ENCODE measurements around the gene KLHL1. TPM values are rescaled to one million over a fixed set of nuclear protein-coding genes. Genes with fewer than 3 reads are reported as not detected.

KLHL1 gene
- total RNA-seq, 1 donor from 2014 or later, result not detected

DNA sequence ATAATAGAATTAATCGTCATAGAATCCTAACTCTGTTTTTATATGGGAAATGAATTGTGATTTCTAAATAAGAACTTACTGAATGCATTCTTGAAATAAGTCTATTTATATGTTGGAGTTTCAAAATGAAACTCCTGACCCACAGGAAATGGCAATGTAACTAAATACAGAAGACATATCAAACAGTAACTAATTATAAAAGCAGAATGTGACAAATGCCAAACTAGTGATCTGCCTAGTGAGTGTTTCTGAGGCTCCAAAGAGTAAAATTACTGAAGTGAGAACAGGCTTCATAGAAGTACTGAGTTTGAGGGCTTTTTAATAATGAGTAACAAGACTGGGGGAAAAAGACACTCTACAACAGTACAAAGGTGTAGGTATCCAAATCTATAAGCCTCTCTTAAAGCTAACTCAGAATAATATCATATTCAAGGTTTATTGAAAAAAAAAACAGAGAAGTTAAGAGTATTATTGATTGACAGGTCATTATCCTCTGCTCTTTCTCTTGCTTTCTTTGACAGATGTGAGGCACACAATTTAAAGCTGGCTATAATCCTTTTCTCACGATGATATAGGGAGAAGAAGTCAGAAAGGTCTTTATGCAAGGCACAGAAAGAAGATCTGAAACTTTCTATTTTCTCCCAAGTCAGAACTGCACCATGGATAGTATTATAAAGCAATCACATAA lies 18.1 kb downstream of the KLHL1 start:
- Histone ChIP-seq H3K36me3 (ENCODE audit: insufficient read depth, low read length) (no peaks in the 10 kb centered on the region), H3K4me3 (ENCODE audit: insufficient read depth, low read depth, low read length) (no peak overlapping the region), H3K4me2 (ENCODE audit: low read length) (no peak overlapping the region), H3K27ac (ENCODE audit: low read depth, low read length) (no peak overlapping the region), H3K9ac (ENCODE audit: low read length) (no peak overlapping the region), H3K4me1 (ENCODE audit: insufficient read depth, low read length) (no peaks in the 10 kb centered on the region), H3K27me3 (ENCODE audit: insufficient read depth, low read length) (no peaks in the 10 kb centered on the region), H2AFZ (ENCODE audit: low read depth, low read length) (no peak overlapping the region), H4K20me1 (ENCODE audit: insufficient read depth, low read length) (no peaks in the 10 kb centered on the region), H3K9me3 (ENCODE audit: insufficient read depth, low read depth, low read length) (no peaks in the 10 kb centered on the region), H3K79me2 (ENCODE audit: insufficient read depth, low read length) (no peaks in the 10 kb centered on the region)
- no peak overlapping the region for H3K4me3 Mint-ChIP-seq (ENCODE audit: unreplicated experiment)
- FAIRE-seq (no peak), DNase-seq (ENCODE audit: low read depth) (no peak)
- no peaks in the 10 kb centered on the region for H3K27me3 Mint-ChIP-seq (ENCODE audit: low read depth, unreplicated experiment)
- no peaks in the 10 kb centered on the region for H3K36me3 Mint-ChIP-seq (ENCODE audit: low read depth, unreplicated experiment)
- H3K9me3 Mint-ChIP-seq (ENCODE audit: unreplicated experiment), result no peaks in the 10 kb centered on the region
- TF ChIP-seq, protein P1, sequence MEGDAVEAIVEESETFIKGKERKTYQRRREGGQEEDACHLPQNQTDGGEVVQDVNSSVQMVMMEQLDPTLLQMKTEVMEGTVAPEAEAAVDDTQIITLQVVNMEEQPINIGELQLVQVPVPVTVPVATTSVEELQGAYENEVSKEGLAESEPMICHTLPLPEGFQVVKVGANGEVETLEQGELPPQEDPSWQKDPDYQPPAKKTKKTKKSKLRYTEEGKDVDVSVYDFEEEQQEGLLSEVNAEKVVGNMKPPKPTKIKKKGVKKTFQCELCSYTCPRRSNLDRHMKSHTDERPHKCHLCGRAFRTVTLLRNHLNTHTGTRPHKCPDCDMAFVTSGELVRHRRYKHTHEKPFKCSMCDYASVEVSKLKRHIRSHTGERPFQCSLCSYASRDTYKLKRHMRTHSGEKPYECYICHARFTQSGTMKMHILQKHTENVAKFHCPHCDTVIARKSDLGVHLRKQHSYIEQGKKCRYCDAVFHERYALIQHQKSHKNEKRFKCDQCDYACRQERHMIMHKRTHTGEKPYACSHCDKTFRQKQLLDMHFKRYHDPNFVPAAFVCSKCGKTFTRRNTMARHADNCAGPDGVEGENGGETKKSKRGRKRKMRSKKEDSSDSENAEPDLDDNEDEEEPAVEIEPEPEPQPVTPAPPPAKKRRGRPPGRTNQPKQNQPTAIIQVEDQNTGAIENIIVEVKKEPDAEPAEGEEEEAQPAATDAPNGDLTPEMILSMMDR (IDR thresholded peaks at IDR 0.05; ENCODE audit: insufficient read depth, low read depth, low read length), result no peak
- no peak for TF ChIP-seq EZH2 (IDR thresholded peaks at IDR 0.05; ENCODE audit: insufficient read depth, low read length)
- H3K27ac Mint-ChIP-seq (ENCODE audit: unreplicated experiment), result no peak overlapping the region
- H3K4me1 Mint-ChIP-seq (ENCODE audit: low read depth, unreplicated experiment), result no peaks in the 10 kb centered on the region

DNA sequence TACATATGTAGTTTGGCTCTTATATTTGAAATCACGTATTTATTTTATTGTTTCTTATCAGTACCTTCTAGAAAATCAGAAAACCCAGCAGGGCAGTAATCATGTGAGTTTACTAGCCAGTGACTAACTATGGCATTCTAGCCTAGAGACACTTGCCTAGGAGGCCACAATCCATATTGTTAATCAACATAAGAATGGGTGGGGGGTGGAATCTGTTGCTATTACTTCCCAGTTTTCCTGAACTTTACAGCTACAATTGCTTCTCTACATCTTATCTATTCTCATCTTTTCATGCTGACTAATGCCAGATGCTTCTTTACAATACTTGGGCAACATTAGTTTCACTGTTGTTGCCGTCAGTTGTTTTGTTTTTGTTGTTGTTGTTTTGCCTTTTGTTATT lies 19.3 kb downstream of the KLHL1 start:
- DNase-seq (ENCODE audit: low read depth), result no peak
- H3K9ac ChIP-seq (ENCODE audit: low read length), result no peak overlapping the region
- no peak overlapping the region for H2AFZ ChIP-seq (ENCODE audit: low read depth, low read length)
- no peak overlapping the region for H3K4me3 ChIP-seq (ENCODE audit: insufficient read depth, low read depth, low read length)
- FAIRE-seq, result no peak
- H3K27me3 Mint-ChIP-seq (ENCODE audit: low read depth, unreplicated experiment), result no peaks in the 10 kb centered on the region
- H3K27ac ChIP-seq (ENCODE audit: low read depth, low read length), result no peak overlapping the region
- no peaks in the 10 kb centered on the region for H3K9me3 ChIP-seq (ENCODE audit: insufficient read depth, low read depth, low read length)
- H3K79me2 ChIP-seq (ENCODE audit: insufficient read depth, low read length), result no peaks in the 10 kb centered on the region
- no peak overlapping the region for H3K4me2 ChIP-seq (ENCODE audit: low read length)
- no peaks in the 10 kb centered on the region for H3K9me3 Mint-ChIP-seq (ENCODE audit: unreplicated experiment)
- no peaks in the 10 kb centered on the region for H3K4me1 Mint-ChIP-seq (ENCODE audit: low read depth, unreplicated experiment)
- no peaks in the 10 kb centered on the region for H3K36me3 ChIP-seq (ENCODE audit: insufficient read depth, low read length)
- no peaks in the 10 kb centered on the region for H3K27me3 ChIP-seq (ENCODE audit: insufficient read depth, low read length)
- no peak overlapping the region for H3K27ac Mint-ChIP-seq (ENCODE audit: unreplicated experiment)
- H3K4me3 Mint-ChIP-seq (ENCODE audit: unreplicated experiment), result no peak overlapping the region
- TF ChIP-seq, protein P1 (IDR thresholded peaks at IDR 0.05; ENCODE audit: insufficient read depth, low read depth, low read length), result no peak
- no peak for TF ChIP-seq EZH2 (IDR thresholded peaks at IDR 0.05; ENCODE audit: insufficient read depth, low read length)
- H3K4me1 ChIP-seq (ENCODE audit: insufficient read depth, low read length), result no peaks in the 10 kb centered on the region
- H4K20me1 ChIP-seq (ENCODE audit: insufficient read depth, low read length), result no peaks in the 10 kb centered on the region
- no peaks in the 10 kb centered on the region for H3K36me3 Mint-ChIP-seq (ENCODE audit: low read depth, unreplicated experiment)

DNA sequence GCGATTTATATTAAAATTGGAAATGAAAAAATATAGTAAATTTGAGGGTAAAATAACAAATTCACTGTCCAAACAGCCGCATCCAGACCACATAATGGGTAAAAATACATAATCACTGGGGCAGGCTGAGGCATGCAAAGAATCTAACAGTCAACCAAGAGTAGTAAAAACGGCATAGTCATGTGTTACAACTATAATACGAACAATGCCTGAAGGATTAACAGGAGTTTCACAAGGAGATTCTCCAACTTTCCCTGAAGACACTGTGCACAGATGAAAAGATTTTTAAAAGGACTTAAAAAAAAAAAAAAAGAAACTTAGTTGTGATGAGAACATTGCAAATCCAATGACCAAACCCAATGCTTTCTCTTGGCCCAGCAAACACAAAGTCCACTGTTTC lies 21.0 kb downstream of the KLHL1 start:
- Histone ChIP-seq H3K27ac (ENCODE audit: low read depth, low read length) (no peak overlapping the region), H3K9me3 (ENCODE audit: insufficient read depth, low read depth, low read length) (no peaks in the 10 kb centered on the region), H4K20me1 (ENCODE audit: insufficient read depth, low read length) (no peaks in the 10 kb centered on the region), H3K27me3 (ENCODE audit: insufficient read depth, low read length) (no peaks in the 10 kb centered on the region), H3K4me2 (ENCODE audit: low read length) (no peak overlapping the region), H3K4me1 (ENCODE audit: insufficient read depth, low read length) (no peaks in the 10 kb centered on the region), H3K9ac (ENCODE audit: low read length) (no peak overlapping the region), H3K4me3 (ENCODE audit: insufficient read depth, low read depth, low read length) (no peak overlapping the region), H3K36me3 (ENCODE audit: insufficient read depth, low read length) (no peaks in the 10 kb centered on the region), H2AFZ (ENCODE audit: low read depth, low read length) (no peak overlapping the region), H3K79me2 (ENCODE audit: insufficient read depth, low read length) (no peaks in the 10 kb centered on the region)
- no peak for DNase-seq (ENCODE audit: low read depth)
- Mint-ChIP-seq H3K27ac (ENCODE audit: unreplicated experiment) (no peak overlapping the region), H3K27me3 (ENCODE audit: low read depth, unreplicated experiment) (no peaks in the 10 kb centered on the region), H3K4me3 (ENCODE audit: unreplicated experiment) (no peak overlapping the region), H3K9me3 (ENCODE audit: unreplicated experiment) (no peaks in the 10 kb centered on the region), H3K4me1 (ENCODE audit: low read depth, unreplicated experiment) (no peaks in the 10 kb centered on the region), H3K36me3 (ENCODE audit: low read depth, unreplicated experiment) (no peaks in the 10 kb centered on the region)
- no peak for FAIRE-seq
- TF ChIP-seq, protein P1 (IDR thresholded peaks at IDR 0.05; ENCODE audit: insufficient read depth, low read depth, low read length), result no peak
- no peak for TF ChIP-seq EZH2 (IDR thresholded peaks at IDR 0.05; ENCODE audit: insufficient read depth, low read length)
